ENCODE measurements around the gene MIF. TPM values are rescaled to one million over a fixed set of nuclear protein-coding genes. Genes with fewer than 3 reads are reported as not detected.

Gene MIF
- total RNA-seq, 2 donors from 2014 or later, result 134 to 156 TPM

Small RNAs within 50 kb of the gene (small RNA-seq; reads per million reads assigned to genes)
- gene RN7SL268P, result not detected

Other genes with a start within 250 kb of the MIF start
- gene RGL4, start 203.4 kb upstream of the MIF start, total RNA-seq, result not detected
- 1 to 10 TPM; 4.2 to 9.9 TPM for gene ZNF70, start 143.3 kb upstream of the MIF start, total RNA-seq
- not detected for gene VPREB3, start 140.0 kb upstream of the MIF start, total RNA-seq
- gene C22orf15, start 131.4 kb upstream of the MIF start, total RNA-seq, result not detected
- 100 to 1,000 TPM in 1 of 2 donors, 10 to 100 TPM in 1; 18.2 to 116 TPM for gene CHCHD10, start 126.4 kb upstream of the MIF start, total RNA-seq
- gene MMP11, start 121.5 kb upstream of the MIF start, total RNA-seq, result 1 to 10 TPM; 1.0 to 2.0 TPM
- gene SMARCB1, start 107.4 kb upstream of the MIF start, total RNA-seq, result 100 to 1,000 TPM in 1 of 2 donors, 10 to 100 TPM in 1; 40.2 to 119 TPM
- gene DERL3, start 55.4 kb upstream of the MIF start, total RNA-seq, result 10 to 100 TPM in 1 of 2 donors, 1 to 10 TPM in 1; 6.2 to 33.3 TPM
- gene SLC2A11, start 36.5 kb upstream of the MIF start, total RNA-seq, result 10 to 100 TPM; 23.6 to 32.3 TPM
- 10 to 100 TPM in 1 of 2 donors, 1 to 10 TPM in 1; 8.3 to 16.5 TPM for gene GSTT2B, start 66.8 kb downstream of the MIF start, total RNA-seq
- under 1 TPM in 1 of 2 donors, not detected in 1; 0.66 TPM for gene DDTL, start 72.5 kb downstream of the MIF start, total RNA-seq
- gene DDT, start 80.1 kb downstream of the MIF start, total RNA-seq, result 10 to 100 TPM; 70.3 to 78.4 TPM
- not detected for gene GSTT2, start 85.8 kb downstream of the MIF start, total RNA-seq
- gene GSTT4, start 111.1 kb downstream of the MIF start, total RNA-seq, result not detected
- 10 to 100 TPM; 32.4 to 80.8 TPM for gene CABIN1, start 116.9 kb downstream of the MIF start, total RNA-seq